IMR-90 (cell line): ENCODE measurements around the gene FHIP1A. TPM values are rescaled to one million over a fixed set of nuclear protein-coding genes. Genes with fewer than 3 reads are reported as not detected.

ENCODE experiments used
- ATAC-seq: fragments of 200-7000 bp; cut with Tn5 transposase; 2 replicates; pipeline ENCODE4 v1.9.1; 2020; ENCODE audit warnings: low read depth, mild to moderate bottlenecking, moderate library complexity
- BruUV-seq: library from RNA; stranded (reverse); fragments of 400-500 nt; replicated peaks from 2 replicates; lab custom pipeline; 2021; lab: Mats Ljungman, UMichigan
- CTCF ChIA-PET: fragments of 300-600 bp; formaldehyde crosslinking; extraction: SDS; loops from one replicate; lab custom pipeline; 2021; ENCODE audit warnings: antibody characterized with exemption; lab: Yijun Ruan, JAX
- POLR2A ChIA-PET: fragments of 300-600 bp; sonication (Branson Sonifier 250); formaldehyde crosslinking; loops from one replicate; lab custom pipeline; 2022; ENCODE audit warnings: antibody characterized with exemption; ENCODE audit not compliant: unreplicated experiment; lab: Charles Lee
- DNase-seq: peaks from one replicate; pipeline ENCODE4 v3.0.0; 2013
- H2AFZ ChIP-seq: replicated peaks from 2 replicates; pipeline ENCODE3; 2013; ENCODE audit warnings: low read length, mild to moderate bottlenecking; ENCODE audit not compliant: poor library complexity
- H2AK5ac ChIP-seq: 2 replicates; pipeline ENCODE4 v1.6.1; 2013; ENCODE audit warnings: low read depth, low read length, inconsistent platforms
- H2AK9ac ChIP-seq: replicated peaks from 2 replicates; pipeline ENCODE3; 2013; ENCODE audit warnings: mild to moderate bottlenecking, low read depth, low read length, moderate library complexity; ENCODE audit not compliant: poor library complexity
- H2BK120ac ChIP-seq: 2 replicates; pipeline ENCODE4 v1.6.1; 2013; ENCODE audit warnings: low read depth, low read length, inconsistent platforms
- H2BK15ac ChIP-seq: 3 replicates; pipeline ENCODE4 v1.6.1; 2013; ENCODE audit warnings: low read depth, low read length, inconsistent platforms
- H2BK20ac ChIP-seq: 2 replicates; pipeline ENCODE4 v1.6.1; 2013; ENCODE audit warnings: low read depth, mild to moderate bottlenecking, inconsistent platforms, low read length, moderate library complexity
- H2BK5ac ChIP-seq: 2 replicates; pipeline ENCODE4 v1.6.1; 2013; ENCODE audit warnings: mild to moderate bottlenecking, low read depth, low read length, inconsistent platforms; ENCODE audit not compliant: poor library complexity, severe bottlenecking
- H3K14ac ChIP-seq: replicated peaks from 2 replicates; pipeline ENCODE4 v1.6.1; 2013; ENCODE audit warnings: low read depth, low read length, inconsistent platforms
- H3K18ac ChIP-seq: 2 replicates; pipeline ENCODE4 v1.6.1; 2013; ENCODE audit warnings: low read depth, low read length, control low read depth
- H3K23ac ChIP-seq: 2 replicates; pipeline ENCODE4 v1.6.1; 2013; ENCODE audit warnings: low read depth, low read length, inconsistent platforms
- H3K27ac ChIP-seq: 2 replicates; pipeline ENCODE4 v1.5.1; 2013; ENCODE audit warnings: mild to moderate bottlenecking, control low read depth, low read length; ENCODE audit not compliant: insufficient read depth
- H3K27me3 ChIP-seq: 2 replicates; pipeline ENCODE4 v1.6.1; 2013; ENCODE audit warnings: low read length; ENCODE audit not compliant: control insufficient read depth, insufficient read depth
- H3K36me3 ChIP-seq: 2 replicates; pipeline ENCODE4 v1.6.1; 2013; ENCODE audit warnings: low read length, mixed read lengths; ENCODE audit not compliant: control insufficient read depth, insufficient read depth
- H3K4ac ChIP-seq: 2 replicates; pipeline ENCODE4 v1.6.1; 2013; ENCODE audit warnings: low read depth, low read length, inconsistent platforms
- H3K4me1 ChIP-seq: 2 replicates; pipeline ENCODE4 v1.6.1; 2013; ENCODE audit warnings: low read length, mixed read lengths; ENCODE audit not compliant: control insufficient read depth, insufficient read depth
- H3K4me2 ChIP-seq: 2 replicates; pipeline ENCODE4 v1.6.1; 2013; ENCODE audit warnings: low read depth, mild to moderate bottlenecking, control low read depth, low read length, moderate library complexity
- H3K4me3 ChIP-seq: 2 replicates; pipeline ENCODE4 v1.5.1; 2013; ENCODE audit warnings: low read depth, mild to moderate bottlenecking, control low read depth, low read length, moderate library complexity; ENCODE audit not compliant: insufficient read depth
- H3K56ac ChIP-seq: 2 replicates; pipeline ENCODE4 v1.6.1; 2013; ENCODE audit warnings: low read length, inconsistent platforms; ENCODE audit not compliant: insufficient read depth; ENCODE audit errors: extremely low read depth
- H3K79me1 ChIP-seq, 2 experiments: 2 replicates each; pipeline ENCODE4 v1.6.1; 2013; ENCODE audit warnings: low read length in 2 of 2, inconsistent platforms in 1 of 2, low read depth in 1 of 2
- H3K9ac ChIP-seq: 2 replicates; pipeline ENCODE4 v1.6.1; 2013; ENCODE audit warnings: low read depth, low read length, control low read depth
- H3K9me1 ChIP-seq: 2 replicates; pipeline ENCODE4 v1.6.1; 2013; ENCODE audit warnings: low read length, inconsistent platforms; ENCODE audit not compliant: insufficient read depth
- H3K9me3 ChIP-seq: 2 replicates; pipeline ENCODE4 v1.6.1; 2013; ENCODE audit warnings: low read length; ENCODE audit not compliant: control insufficient read depth, insufficient read depth
- H4K20me1 ChIP-seq: 2 replicates; pipeline ENCODE4 v1.6.1; 2013; ENCODE audit warnings: low read length, inconsistent platforms; ENCODE audit not compliant: insufficient read depth
- H4K5ac ChIP-seq: 2 replicates; pipeline ENCODE4 v1.6.1; 2013; ENCODE audit warnings: mild to moderate bottlenecking, low read depth, low read length, control low read depth
- H4K8ac ChIP-seq, 2 experiments: 2 replicates each; pipeline ENCODE4 v1.6.1; 2013; ENCODE audit warnings: low read depth in 2 of 2, low read length in 2 of 2, control low read depth in 1 of 2, inconsistent platforms in 1 of 2
- H4K91ac ChIP-seq: 2 replicates; pipeline ENCODE4 v1.6.1; 2013; ENCODE audit warnings: low read depth, low read length, inconsistent platforms; ENCODE audit not compliant: insufficient read depth
- BHLHE40 ChIP-seq: fragments of 150-350 bp; IDR thresholded peaks from 2 replicates; pipeline ENCODE4 v1.6.1; 2016; ENCODE audit warnings: mild to moderate bottlenecking, low read depth, low read length
- MAZ ChIP-seq: IDR thresholded peaks from 2 replicates; pipeline ENCODE4 v1.6.1; 2012; ENCODE audit warnings: low read depth, mild to moderate bottlenecking, low read length, improper control_type of control experiment, moderate library complexity, borderline replicate concordance
- MXI1 ChIP-seq: IDR thresholded peaks from 2 replicates; pipeline ENCODE4 v1.6.1; 2012; ENCODE audit warnings: low read depth, mild to moderate bottlenecking, low read length, moderate library complexity, borderline replicate concordance
- WGBS, 2 experiments: methylation state at CpG; one replicate each; pipeline versions ENCODE4 v1.1.5 to v1.1.7; 2013; ENCODE audit warnings: missing lambda C conversion rate in 2 of 2; ENCODE audit not compliant: insufficient read length in 1 of 2; ENCODE audit errors: extremely low coverage in 2 of 2; 5-methylcytosine and 5-hydroxymethylcytosine counted together
- dilution Hi-C: fragments of 300-500 bp; cut with HindIII; formaldehyde crosslinking; loops from one replicate; pipeline ENCODE4 v1.14.3; 2018; ENCODE audit warnings: low sequenced_read_pairs; ENCODE audit not compliant: unreplicated experiment
- in situ Hi-C: fragments of 300-500 bp; cut with MboI; formaldehyde crosslinking; loops from 3 replicates; pipeline ENCODE4 v1.14.3; 2019; ENCODE audit warnings: low sequenced_read_pairs, inconsistent platforms, mixed read lengths
- intact Hi-C: fragments of 100-400 bp; cut with micrococcal nuclease; formaldehyde crosslinking; loops from 2 replicates; pipeline ENCODE4 v1.10.0; 2022
- polyA plus RNA-seq, 3 experiments: library from polyadenylated mRNA; depleted of rRNA; stranded (reverse); fragments of >200 nt; gene quantifications; 2 replicates each; pipeline ENCODE4 v1.2.3, GENCODE V29; 2012; ENCODE audit warnings: low replicate concordance in 1 of 3
- total RNA-seq: library from RNA; depleted of rRNA; stranded (reverse); fragments of >200 nt; gene quantifications from 2 replicates; pipeline ENCODE4 v1.2.3, GENCODE V29; 2012

The FHIP1A gene
- total and polyA plus RNA-seq, 2 of the 4 experiments (the other 2 are of a cell fraction): 0.02 to 0.18 TPM

GRCh38 chr4:151455212-151455611 lies 46.2 kb downstream of the FHIP1A start:
- Histone ChIP-seq H4K5ac (no peak overlapping the region), H3K79me1 (no peaks in the 10 kb centered on the region), H2AK9ac (no peak overlapping the region), H4K20me1 (no peaks in the 10 kb centered on the region), H3K14ac (no peak overlapping the region), H2BK20ac (no peak overlapping the region), H3K56ac (no peak overlapping the region), H4K91ac (no peak overlapping the region), H3K27me3 (peaks cover 16% of the 10 kb centered on the region; the same call in 1 of the 2 replicates), H3K4me2 (no peak overlapping the region), H3K4me1 (no peaks in the 10 kb centered on the region), H3K18ac (no peak overlapping the region), H3K9me1 (no peaks in the 10 kb centered on the region), H3K9me3 (no peaks in the 10 kb centered on the region), H2AK5ac (no peak overlapping the region), H3K4me3 (no peak overlapping the region), H3K36me3 (no peaks in the 10 kb centered on the region), H3K9ac (no peak overlapping the region), H3K23ac (no peak overlapping the region), H2BK5ac (no peak overlapping the region), H4K8ac (no peak overlapping the region), H3K27ac (no peak overlapping the region), H2AFZ (no peak overlapping the region), H2BK15ac (no peak overlapping the region), H2BK120ac (no peak overlapping the region), H3K4ac (no peak overlapping the region)
- BruUV-seq: no TSS peak
- no CpG with 5 or more reads among the region's 1 CpG for WGBS, 2 experiments
- ChIA-PET POLR2A (no interaction called here), CTCF (interaction anchor here (1.4 kb wide), 1 partner anchor 18 kb away, joined by 3 read pairs; no protein-coding TSS in a partner anchor)
- dilution Hi-C loops: no loop called here
- ATAC-seq: no peak
- no peak for TF ChIP-seq MXI1
- no peak for TF ChIP-seq MAZ
- TF ChIP-seq BHLHE40: no peak
- DNase-seq: no peak
- intact Hi-C loops: no loop called here
- in situ Hi-C loops: no loop called here
